ENCODE results near the gene OGT. TPM values are rescaled to one million over a fixed set of nuclear protein-coding genes. Genes with fewer than 3 reads are reported as not detected.
A peak's percentile ranks its signal among the peaks of the same experiment; 100 is the strongest.

The OGT gene
- total RNA-seq (2021) (123 and 159 TPM in 2 replicates), Bru-seq, nascent RNA (percentile 95 among the genes with signal in this experiment), BruChase-seq, experiment 1, labeled RNA remaining after a 2-hour chase (percentile 98 among the genes with signal in this experiment), BruChase-seq, experiment 2, labeled RNA remaining after a 6-hour chase (percentile 98 among the genes with signal in this experiment)
- long read RNA-seq, full-length matches to known transcripts: 12 of 41 reads
- long read RNA-seq, partial matches to known transcripts: 19 of 41 reads
- long read RNA-seq, other reads (novel, unspliced or antisense): 10 of 41 reads

DNA sequence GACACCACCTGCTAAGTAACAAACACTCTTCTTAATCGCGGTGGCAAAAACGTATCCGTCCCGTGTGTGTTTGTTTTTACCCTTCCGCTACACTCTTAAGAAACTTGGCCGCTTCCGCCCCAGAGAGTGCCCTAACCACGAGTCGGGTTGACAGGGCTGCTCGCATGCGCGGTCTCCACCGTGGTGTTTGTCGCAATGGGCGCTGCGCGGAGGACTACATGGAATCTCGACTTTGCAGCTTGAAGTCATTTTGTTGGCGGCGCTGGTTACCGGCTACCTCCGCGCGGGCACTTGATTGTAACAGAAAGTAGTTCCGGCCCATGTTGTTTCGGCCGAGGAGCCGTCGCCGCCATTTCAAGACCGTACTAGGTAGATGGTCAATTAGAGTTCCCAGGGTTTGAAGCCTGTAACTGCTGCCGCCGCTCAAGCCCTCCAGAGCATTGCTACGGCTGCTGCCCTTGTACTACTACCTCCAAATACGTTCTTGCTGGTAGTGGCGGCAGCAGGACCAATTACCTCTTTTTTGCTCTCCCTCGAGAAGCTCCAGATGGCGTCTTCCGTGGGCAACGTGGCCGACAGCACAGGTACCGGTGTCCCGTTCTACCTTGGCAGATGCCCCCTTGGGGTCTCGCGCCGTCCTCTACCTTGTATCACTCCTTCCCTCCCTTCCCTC, at the start of gene OGT:
OGT (plus strand) TSS at position 352 of the 673 bp plus-strand sequence; CDS start at position 548, 196 bp downstream.
- Histone ChIP-seq H3K4me3 (peak within 1 kb of the TSS; percentile 96), H2AFZ (peak within 1 kb of the TSS; percentile 92), H4K20me1 (ENCODE audit: insufficient read depth) (peaks cover 39% of the 10 kb centered on the region), H3K4me1 (replicated peaks; ENCODE audit: insufficient read depth) (peaks cover 22% of the 10 kb centered on the region), H3K79me2 (ENCODE audit: low read depth) (peaks cover 50% of the 10 kb centered on the region), H3K4me2 (peak within 1 kb of the TSS; percentile 89), H3K9me2 (ENCODE audit: insufficient read depth) (no peaks in the 10 kb centered on the region), H3K36me3 (ENCODE audit: low read depth) (peaks cover 2% of the 10 kb centered on the region), H3K9me3 (ENCODE audit: insufficient read depth, low read depth) (no peaks in the 10 kb centered on the region), H3F3A (ENCODE audit: insufficient read depth, low read depth) (peaks cover 14% of the 10 kb centered on the region), H3K27ac (peak within 1 kb of the TSS; percentile 88), H3K27me3 (ENCODE audit: insufficient read depth, low read depth) (no peaks in the 10 kb centered on the region)
- CTCF ChIA-PET: no interaction called here
- no TSS peak for BruUV-seq (replicated peaks)
- POLR2A ChIA-PET (ENCODE audit: unreplicated experiment): interaction anchor here (0.5 kb wide), 2 partner anchors 45 to 90 kb away, joined by 4 to 16 read pairs; no protein-coding TSS in a partner anchor
- intact Hi-C loops (cut with micrococcal nuclease; ENCODE audit: unreplicated experiment): loop anchor here (1.0 to 10.0 kb wide), 3 partner anchors 10 to 78 kb away; no protein-coding TSS in a partner anchor
- TF ChIP-seq, protein P1, sequence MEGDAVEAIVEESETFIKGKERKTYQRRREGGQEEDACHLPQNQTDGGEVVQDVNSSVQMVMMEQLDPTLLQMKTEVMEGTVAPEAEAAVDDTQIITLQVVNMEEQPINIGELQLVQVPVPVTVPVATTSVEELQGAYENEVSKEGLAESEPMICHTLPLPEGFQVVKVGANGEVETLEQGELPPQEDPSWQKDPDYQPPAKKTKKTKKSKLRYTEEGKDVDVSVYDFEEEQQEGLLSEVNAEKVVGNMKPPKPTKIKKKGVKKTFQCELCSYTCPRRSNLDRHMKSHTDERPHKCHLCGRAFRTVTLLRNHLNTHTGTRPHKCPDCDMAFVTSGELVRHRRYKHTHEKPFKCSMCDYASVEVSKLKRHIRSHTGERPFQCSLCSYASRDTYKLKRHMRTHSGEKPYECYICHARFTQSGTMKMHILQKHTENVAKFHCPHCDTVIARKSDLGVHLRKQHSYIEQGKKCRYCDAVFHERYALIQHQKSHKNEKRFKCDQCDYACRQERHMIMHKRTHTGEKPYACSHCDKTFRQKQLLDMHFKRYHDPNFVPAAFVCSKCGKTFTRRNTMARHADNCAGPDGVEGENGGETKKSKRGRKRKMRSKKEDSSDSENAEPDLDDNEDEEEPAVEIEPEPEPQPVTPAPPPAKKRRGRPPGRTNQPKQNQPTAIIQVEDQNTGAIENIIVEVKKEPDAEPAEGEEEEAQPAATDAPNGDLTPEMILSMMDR (conservative IDR thresholded peaks at IDR 0.05): no peak
- TF ChIP-seq EZH2 (IDR thresholded peaks at IDR 0.05; ENCODE audit: low read depth): no peak
- DNase-seq: peak; percentile 91 to 92

DNA sequence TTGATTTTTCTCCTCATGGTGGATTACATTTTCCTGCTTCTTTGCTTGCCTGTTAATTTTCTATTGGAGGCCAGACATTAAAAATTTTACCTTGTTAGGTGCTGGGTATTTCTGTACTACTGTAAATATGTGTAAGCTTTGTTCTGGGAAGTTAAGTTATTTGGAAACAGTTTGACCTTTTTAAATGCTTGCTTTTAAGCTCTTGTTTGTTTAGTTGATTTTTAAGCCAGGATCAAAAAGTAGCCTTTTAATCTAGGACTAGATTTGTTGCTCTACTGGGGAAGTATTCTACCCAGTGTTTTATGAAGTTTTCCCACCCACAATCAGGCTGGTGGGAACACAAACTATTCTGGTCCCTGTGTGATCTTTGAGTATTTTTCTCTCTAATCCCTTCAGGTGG, 45.1 kb upstream of the OGT start:
- H2AFZ ChIP-seq: no peak overlapping the region
- no peak overlapping the region for H3K4me2 ChIP-seq
- H3K9me3 ChIP-seq (ENCODE audit: insufficient read depth, low read depth): no peaks in the 10 kb centered on the region
- no peak overlapping the region for H3K27ac ChIP-seq
- no TSS peak for BruUV-seq (replicated peaks)
- CTCF ChIA-PET: no interaction called here
- H3K4me1 ChIP-seq (replicated peaks; ENCODE audit: insufficient read depth): no peaks in the 10 kb centered on the region
- H4K20me1 ChIP-seq (ENCODE audit: insufficient read depth): no peaks in the 10 kb centered on the region
- TF ChIP-seq, protein P1 (conservative IDR thresholded peaks at IDR 0.05): no peak
- no peak for TF ChIP-seq EZH2 (IDR thresholded peaks at IDR 0.05; ENCODE audit: low read depth)
- POLR2A ChIA-PET (ENCODE audit: unreplicated experiment): interaction anchor here (0.7 kb wide), 1 partner anchor 46 kb away, joined by 16 read pairs; no protein-coding TSS in a partner anchor
- H3K36me3 ChIP-seq (ENCODE audit: low read depth): no peaks in the 10 kb centered on the region
- H3K27me3 ChIP-seq (ENCODE audit: insufficient read depth, low read depth): no peaks in the 10 kb centered on the region
- DNase-seq: no peak
- H3K79me2 ChIP-seq (ENCODE audit: low read depth): no peaks in the 10 kb centered on the region
- no peak overlapping the region for H3K4me3 ChIP-seq
- intact Hi-C loops (cut with micrococcal nuclease; ENCODE audit: unreplicated experiment): no loop called here
- H3F3A ChIP-seq (ENCODE audit: insufficient read depth, low read depth): no peaks in the 10 kb centered on the region
- H3K9me2 ChIP-seq (ENCODE audit: insufficient read depth): no peaks in the 10 kb centered on the region

DNA sequence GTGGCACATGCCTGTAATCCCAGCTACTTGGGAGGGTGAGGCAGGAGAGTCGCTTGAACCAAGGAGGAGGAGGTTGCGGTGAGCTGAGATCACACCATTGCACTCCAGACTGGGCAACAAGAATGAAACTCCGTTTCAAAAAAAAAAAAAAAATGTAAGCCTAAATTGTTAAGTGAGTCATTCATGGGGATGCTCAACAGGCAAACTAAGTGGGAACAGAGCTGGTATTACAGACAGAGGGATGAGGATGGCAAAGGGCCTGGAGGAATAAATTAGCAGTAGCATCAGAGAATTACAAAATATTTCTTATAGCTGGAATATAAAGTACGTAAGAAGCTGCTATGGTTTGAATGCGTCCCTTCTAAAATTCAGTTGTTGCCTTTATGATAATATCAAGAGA, 43.4 kb upstream of the OGT start:
- H3K79me2 ChIP-seq (ENCODE audit: low read depth): no peaks in the 10 kb centered on the region

More for the DNA sequence above, 43.4 kb upstream of the OGT start:
- no peak overlapping the region for H3K27ac ChIP-seq
- DNase-seq: no peak
- H3K4me1 ChIP-seq (replicated peaks; ENCODE audit: insufficient read depth): no peaks in the 10 kb centered on the region
- no peaks in the 10 kb centered on the region for H3K27me3 ChIP-seq (ENCODE audit: insufficient read depth, low read depth)
- no peak overlapping the region for H3K4me2 ChIP-seq
- no peaks in the 10 kb centered on the region for H3K9me2 ChIP-seq (ENCODE audit: insufficient read depth)
- H3K36me3 ChIP-seq (ENCODE audit: low read depth): no peaks in the 10 kb centered on the region
- BruUV-seq (replicated peaks): no TSS peak
- no peak overlapping the region for H3K4me3 ChIP-seq
- H3F3A ChIP-seq (ENCODE audit: insufficient read depth, low read depth): no peaks in the 10 kb centered on the region
- no peaks in the 10 kb centered on the region for H4K20me1 ChIP-seq (ENCODE audit: insufficient read depth)
- no peaks in the 10 kb centered on the region for H3K9me3 ChIP-seq (ENCODE audit: insufficient read depth, low read depth)
- no peak overlapping the region for H2AFZ ChIP-seq
- intact Hi-C loops (cut with micrococcal nuclease; ENCODE audit: unreplicated experiment): no loop called here
- POLR2A ChIA-PET (ENCODE audit: unreplicated experiment): no interaction called here
- CTCF ChIA-PET: no interaction called here
- TF ChIP-seq, protein P1 (conservative IDR thresholded peaks at IDR 0.05): no peak
- no peak for TF ChIP-seq EZH2 (IDR thresholded peaks at IDR 0.05; ENCODE audit: low read depth)
